ENCODE data around the gene MTRR. TPM values are rescaled to one million over a fixed set of nuclear protein-coding genes. Genes with fewer than 3 reads are reported as not detected.

Gene MTRR
- total RNA-seq, 2 experiments from 2014 or later, result 51.9 to 72.6 TPM

- H3K4me1 ChIP-seq (ENCODE audit: insufficient read depth, low read length, poor library complexity, severe bottlenecking), result no peaks in the 10 kb centered on the region
- DNase-seq (ENCODE audit: low spot score), result peak; percentile 41
- no TSS peak for BruUV-seq (replicated peaks)
- H3K4me2 ChIP-seq (ENCODE audit: low read length), result no peak overlapping the region
- peaks cover 5% of the 10 kb centered on the region; the same call in 1 of the 2 replicates for H3K79me2 ChIP-seq (ENCODE audit: insufficient read depth, low read depth, low read length)
- peaks cover 93% of the 10 kb centered on the region for H3K36me3 ChIP-seq (ENCODE audit: insufficient read depth, low read length)
- CTCF ChIA-PET (ENCODE audit: unreplicated experiment), result interaction anchor here (0.7 to 2.1 kb wide), 4 partner anchors 10 to 19 kb away, joined by 3 to 8 read pairs (median 5); partner anchors contain the start of gene FASTKD3
- no peak overlapping the region for H3K4me3 ChIP-seq (ENCODE audit: low read depth, low read length, poor library complexity, severe bottlenecking)
- H4K20me1 ChIP-seq (ENCODE audit: insufficient read depth, low read length), result peaks cover 7% of the 10 kb centered on the region
- no peak overlapping the region for H2AFZ ChIP-seq (ENCODE audit: low read length)
- intact Hi-C loops (cut with micrococcal nuclease; ENCODE audit: unreplicated experiment), result no loop called here
- no peaks in the 10 kb centered on the region for H3K9me2 ChIP-seq (ENCODE audit: insufficient read depth, low read length)
- H3K9me3 ChIP-seq (ENCODE audit: low read length), result no peaks in the 10 kb centered on the region
- POLR2A ChIA-PET, result interaction anchor here (1.1 to 3.0 kb wide), 4 partner anchors 9 to 19 kb away, joined by 3 to 15 read pairs (median 6); partner anchors contain the start of genes FASTKD3 and MTRR
- TF ChIP-seq EZH2phosphoT487 (IDR thresholded peaks at IDR 0.05; ENCODE audit: borderline replicate concordance, low read depth, low read length) (no peak), CTCF (conservative IDR thresholded peaks at IDR 0.05; ENCODE audit: low read length) (peak; percentile 78)
- no peak overlapping the region for H3K27ac ChIP-seq (ENCODE audit: low read depth, low read length, poor library complexity, severe bottlenecking)
These were observed 18.0 kb downstream of the MTRR start for GRCh38 chr5:7886849-7887475.

GRCh38 chr5:7888901-7889300, 20.0 kb downstream of the MTRR start:
- no peaks in the 10 kb centered on the region for H3K4me1 ChIP-seq (ENCODE audit: insufficient read depth, low read length, poor library complexity, severe bottlenecking)
- H2AFZ ChIP-seq (ENCODE audit: low read length), result no peak overlapping the region
- no peaks in the 10 kb centered on the region for H3K9me3 ChIP-seq (ENCODE audit: low read length)
- H3K4me2 ChIP-seq (ENCODE audit: low read length), result no peak overlapping the region
- peaks cover 93% of the 10 kb centered on the region for H3K36me3 ChIP-seq (ENCODE audit: insufficient read depth, low read length)
- no peak overlapping the region for H3K27ac ChIP-seq (ENCODE audit: low read depth, low read length, poor library complexity, severe bottlenecking)
- no TSS peak for BruUV-seq (replicated peaks)
- H3K79me2 ChIP-seq (ENCODE audit: insufficient read depth, low read depth, low read length), result peaks cover 5% of the 10 kb centered on the region; the same call in 1 of the 2 replicates
- H4K20me1 ChIP-seq (ENCODE audit: insufficient read depth, low read length), result peaks cover 7% of the 10 kb centered on the region
- ChIA-PET POLR2A (interaction anchor here (1.1 to 1.5 kb wide), 3 partner anchors 12 to 20 kb away, joined by 3 to 6 read pairs (median 4); partner anchors contain the start of genes FASTKD3 and MTRR), CTCF (ENCODE audit: unreplicated experiment) (no interaction called here)
- intact Hi-C loops (cut with micrococcal nuclease; ENCODE audit: unreplicated experiment), result no loop called here
- TF ChIP-seq EZH2phosphoT487 (IDR thresholded peaks at IDR 0.05; ENCODE audit: borderline replicate concordance, low read depth, low read length), result no peak
- no peak for TF ChIP-seq CTCF (conservative IDR thresholded peaks at IDR 0.05; ENCODE audit: low read length)
- H3K4me3 ChIP-seq (ENCODE audit: low read depth, low read length, poor library complexity, severe bottlenecking), result no peak overlapping the region
- no peaks in the 10 kb centered on the region for H3K9me2 ChIP-seq (ENCODE audit: insufficient read depth, low read length)
- DNase-seq (ENCODE audit: low spot score), result no peak

- ChIA-PET POLR2A (interaction anchor here (1.0 kb wide), 1 partner anchor 21 kb away, joined by 3 read pairs; no protein-coding TSS in a partner anchor), CTCF (ENCODE audit: unreplicated experiment) (no interaction called here)
- Histone ChIP-seq H3K9me3 (ENCODE audit: low read length) (no peaks in the 10 kb centered on the region), H3K36me3 (ENCODE audit: insufficient read depth, low read length) (peaks cover 99% of the 10 kb centered on the region), H3K79me2 (ENCODE audit: insufficient read depth, low read depth, low read length) (no peaks in the 10 kb centered on the region), H3K4me1 (ENCODE audit: insufficient read depth, low read length, poor library complexity, severe bottlenecking) (no peaks in the 10 kb centered on the region), H3K9me2 (ENCODE audit: insufficient read depth, low read length) (no peaks in the 10 kb centered on the region), H2AFZ (ENCODE audit: low read length) (no peak overlapping the region), H3K4me3 (ENCODE audit: low read depth, low read length, poor library complexity, severe bottlenecking) (no peak overlapping the region), H4K20me1 (ENCODE audit: insufficient read depth, low read length) (peaks cover 12% of the 10 kb centered on the region; the same call in 1 of the 2 replicates), H3K4me2 (ENCODE audit: low read length) (no peak overlapping the region), H3K27ac (ENCODE audit: low read depth, low read length, poor library complexity, severe bottlenecking) (no peak overlapping the region)
- DNase-seq (ENCODE audit: low spot score), result no peak
- TF ChIP-seq CTCF (conservative IDR thresholded peaks at IDR 0.05; ENCODE audit: low read length) (no peak), EZH2phosphoT487 (IDR thresholded peaks at IDR 0.05; ENCODE audit: borderline replicate concordance, low read depth, low read length) (no peak)
- intact Hi-C loops (cut with micrococcal nuclease; ENCODE audit: unreplicated experiment), result no loop called here
- BruUV-seq (replicated peaks), result no TSS peak
These were observed 25.5 kb downstream of the MTRR start for GRCh38 chr5:7894439-7894838.
